ENCODE results near the gene CMBL. TPM values are rescaled to one million over a fixed set of nuclear protein-coding genes. Genes with fewer than 3 reads are reported as not detected.

Gene CMBL
- total RNA-seq = 100 to 1,000 TPM; 123 to 186 TPM

DNA sequence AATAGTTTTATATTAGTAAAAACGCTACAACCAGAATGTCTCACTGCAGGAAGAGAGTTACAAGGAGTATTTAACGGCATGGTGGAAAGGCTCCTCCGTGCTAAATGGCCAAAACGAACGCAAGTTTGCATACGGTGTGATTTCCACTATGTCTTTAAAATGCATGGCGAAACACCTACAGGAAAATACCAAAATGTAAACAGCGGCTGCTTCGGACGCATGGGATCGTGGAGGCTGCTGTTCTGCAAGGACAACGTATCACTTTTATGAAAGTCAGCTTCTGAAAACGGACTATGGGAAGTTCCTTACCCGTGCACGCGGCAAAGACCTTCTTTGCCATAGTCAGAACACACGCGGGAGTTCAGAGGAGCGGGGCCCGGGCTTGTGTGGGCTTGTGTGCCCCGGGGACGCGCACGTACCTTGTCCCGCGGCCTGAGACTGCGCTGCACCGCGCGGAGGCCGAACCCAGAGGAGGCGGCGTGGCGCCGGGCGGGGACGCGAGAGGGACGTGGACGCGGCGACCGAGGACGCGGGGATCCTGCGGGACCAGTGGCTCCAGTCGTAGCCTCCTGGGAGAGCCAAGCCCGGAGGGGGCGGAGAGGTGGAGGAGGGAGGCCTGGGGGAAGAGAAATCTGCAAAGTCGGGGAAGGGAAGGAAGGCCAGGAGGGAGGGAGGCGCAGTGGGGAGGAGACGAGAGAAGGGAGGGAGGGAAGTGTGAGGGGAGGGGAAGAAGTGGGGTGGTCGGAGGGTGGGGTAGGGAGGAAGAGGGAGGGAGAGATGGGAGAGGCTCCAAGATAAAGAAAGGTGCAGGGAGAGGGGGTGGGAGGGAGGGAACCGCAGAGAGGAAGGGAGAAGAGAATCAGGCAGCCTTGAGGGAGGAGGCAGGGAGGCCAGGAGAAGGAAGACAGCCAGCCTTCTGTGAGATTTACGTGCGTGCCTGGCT, at the start of gene CMBL:
TSS of gene CMBL (minus strand) at position 697 of the 943 bp plus-strand sequence. CDS start 17,140 bp downstream, outside the sequence.
- no peaks in the 10 kb centered on the region for H3K9me3 ChIP-seq
- DNase-seq = peak; percentile 87
- TF ChIP-seq, protein P1, sequence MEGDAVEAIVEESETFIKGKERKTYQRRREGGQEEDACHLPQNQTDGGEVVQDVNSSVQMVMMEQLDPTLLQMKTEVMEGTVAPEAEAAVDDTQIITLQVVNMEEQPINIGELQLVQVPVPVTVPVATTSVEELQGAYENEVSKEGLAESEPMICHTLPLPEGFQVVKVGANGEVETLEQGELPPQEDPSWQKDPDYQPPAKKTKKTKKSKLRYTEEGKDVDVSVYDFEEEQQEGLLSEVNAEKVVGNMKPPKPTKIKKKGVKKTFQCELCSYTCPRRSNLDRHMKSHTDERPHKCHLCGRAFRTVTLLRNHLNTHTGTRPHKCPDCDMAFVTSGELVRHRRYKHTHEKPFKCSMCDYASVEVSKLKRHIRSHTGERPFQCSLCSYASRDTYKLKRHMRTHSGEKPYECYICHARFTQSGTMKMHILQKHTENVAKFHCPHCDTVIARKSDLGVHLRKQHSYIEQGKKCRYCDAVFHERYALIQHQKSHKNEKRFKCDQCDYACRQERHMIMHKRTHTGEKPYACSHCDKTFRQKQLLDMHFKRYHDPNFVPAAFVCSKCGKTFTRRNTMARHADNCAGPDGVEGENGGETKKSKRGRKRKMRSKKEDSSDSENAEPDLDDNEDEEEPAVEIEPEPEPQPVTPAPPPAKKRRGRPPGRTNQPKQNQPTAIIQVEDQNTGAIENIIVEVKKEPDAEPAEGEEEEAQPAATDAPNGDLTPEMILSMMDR (IDR thresholded peaks at IDR 0.05) = no peak
- peak within 1 kb of the TSS; percentile 56 for H3K4me3 ChIP-seq
- peak within 1 kb of the TSS; percentile 94 for H3K27ac ChIP-seq
- no peaks in the 10 kb centered on the region for H3K36me3 ChIP-seq
- H3K27me3 ChIP-seq = no peaks in the 10 kb centered on the region
- peaks cover 6% of the 10 kb centered on the region for H3K4me1 ChIP-seq
- H3K9ac ChIP-seq (ENCODE audit: low read depth in 2 of 2, low read length in 2 of 2) = peak within 1 kb of the TSS; percentile 80 to 90
- intact Hi-C loops (cut with DNase I) = no loop called here

DNA sequence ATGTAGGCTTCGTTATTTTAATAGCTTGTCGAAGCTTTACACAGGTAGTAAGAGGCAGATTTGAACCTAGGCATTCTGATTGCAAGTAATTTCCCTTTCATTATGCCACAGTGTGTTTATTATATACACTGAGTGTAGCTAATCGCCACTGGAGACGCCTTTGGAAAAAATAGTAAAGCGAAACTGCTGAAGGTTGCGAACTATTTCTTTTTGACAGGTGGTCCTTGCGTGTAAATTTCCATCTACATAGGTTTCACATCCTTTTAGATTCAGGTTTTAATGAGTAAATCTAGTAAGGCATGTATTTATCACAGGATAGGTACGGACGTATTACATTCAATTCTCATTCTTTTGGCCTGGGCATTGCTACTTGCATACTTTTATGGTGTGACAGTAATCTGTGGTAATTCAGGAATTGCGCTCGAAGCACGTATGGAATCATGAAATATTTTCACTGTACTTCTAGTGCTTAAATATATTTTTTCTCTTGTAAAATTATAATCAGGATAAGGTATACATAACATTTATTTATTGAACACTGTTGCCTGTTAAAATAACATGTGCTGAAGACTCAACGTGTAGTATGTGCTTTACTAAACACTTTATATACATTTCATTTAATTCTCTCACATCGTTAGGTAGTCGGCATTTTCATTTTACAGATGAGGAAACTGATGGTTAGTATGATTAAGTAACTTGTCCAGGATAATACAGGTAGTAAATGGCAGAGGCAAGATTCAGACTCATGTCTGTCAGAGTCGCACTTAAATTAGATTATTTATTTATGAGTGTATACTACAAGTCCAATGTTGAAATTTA, 47.6 kb upstream of the CMBL start:
- Histone ChIP-seq H3K36me3 (no peaks in the 10 kb centered on the region), H3K27ac (peak overlapping the region; percentile 97), H3K27me3 (no peaks in the 10 kb centered on the region), H3K4me1 (peaks cover 8% of the 10 kb centered on the region), H3K4me3 (peak overlapping the region; percentile 87), H3K9me3 (no peaks in the 10 kb centered on the region), H3K9ac (ENCODE audit: low read depth in 2 of 2, low read length in 2 of 2) (peak overlapping the region; percentile 45 to 97)
- TF ChIP-seq, protein P1 (IDR thresholded peaks at IDR 0.05) = no peak
- no peak for DNase-seq
- intact Hi-C loops (cut with DNase I) = no loop called here

DNA sequence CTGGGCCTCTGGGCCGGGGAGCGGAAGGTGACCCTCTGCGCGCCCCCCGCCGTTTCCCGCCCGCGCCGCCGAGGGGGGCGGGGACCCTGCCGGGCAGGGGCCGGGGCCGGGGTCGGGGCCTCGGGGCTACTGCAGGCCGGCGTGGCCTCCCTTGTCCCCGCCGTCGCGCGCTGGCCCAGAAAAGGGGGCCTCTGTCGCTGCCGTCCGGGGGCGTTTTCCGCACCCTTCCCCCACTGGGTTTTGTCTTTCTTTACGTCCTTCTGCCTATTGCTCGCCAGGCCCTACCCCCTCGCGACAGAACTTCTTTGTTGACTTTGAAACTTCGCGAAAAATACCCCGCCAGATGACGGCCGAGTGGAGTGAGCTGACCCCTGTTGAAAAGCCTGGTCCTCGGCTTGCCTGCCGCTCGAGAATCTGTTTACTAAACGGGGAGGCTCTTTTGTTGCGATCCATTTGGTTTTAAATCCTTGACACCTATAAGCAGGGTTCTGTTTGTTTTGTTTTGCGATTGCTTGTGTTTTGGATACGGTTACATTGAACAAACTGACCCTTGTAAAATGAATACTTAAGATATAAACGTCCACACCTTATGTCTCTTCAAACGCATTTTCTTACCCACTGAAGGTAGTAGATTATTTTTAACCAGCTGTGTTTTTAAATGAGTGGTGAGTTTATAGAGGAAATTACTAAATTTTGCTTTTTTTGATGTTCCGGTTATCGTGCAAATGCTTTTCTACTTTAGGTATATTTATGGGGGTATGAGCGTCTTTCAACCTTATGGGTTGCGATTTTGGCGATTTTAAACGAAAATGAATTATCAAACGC, 46.6 kb upstream of the CMBL start:
- TF ChIP-seq, protein P1 (IDR thresholded peaks at IDR 0.05) = no peak
- Histone ChIP-seq H3K36me3 (no peaks in the 10 kb centered on the region), H3K9ac (ENCODE audit: low read depth in 2 of 2, low read length in 2 of 2) (peak overlapping the region; percentile 95 to 97), H3K9me3 (no peaks in the 10 kb centered on the region), H3K27me3 (no peaks in the 10 kb centered on the region), H3K27ac (peak overlapping the region; percentile 97), H3K4me1 (peaks cover 8% of the 10 kb centered on the region), H3K4me3 (peak overlapping the region; percentile 87)
- peak; percentile 69 for DNase-seq
- intact Hi-C loops (cut with DNase I) = no loop called here

DNA sequence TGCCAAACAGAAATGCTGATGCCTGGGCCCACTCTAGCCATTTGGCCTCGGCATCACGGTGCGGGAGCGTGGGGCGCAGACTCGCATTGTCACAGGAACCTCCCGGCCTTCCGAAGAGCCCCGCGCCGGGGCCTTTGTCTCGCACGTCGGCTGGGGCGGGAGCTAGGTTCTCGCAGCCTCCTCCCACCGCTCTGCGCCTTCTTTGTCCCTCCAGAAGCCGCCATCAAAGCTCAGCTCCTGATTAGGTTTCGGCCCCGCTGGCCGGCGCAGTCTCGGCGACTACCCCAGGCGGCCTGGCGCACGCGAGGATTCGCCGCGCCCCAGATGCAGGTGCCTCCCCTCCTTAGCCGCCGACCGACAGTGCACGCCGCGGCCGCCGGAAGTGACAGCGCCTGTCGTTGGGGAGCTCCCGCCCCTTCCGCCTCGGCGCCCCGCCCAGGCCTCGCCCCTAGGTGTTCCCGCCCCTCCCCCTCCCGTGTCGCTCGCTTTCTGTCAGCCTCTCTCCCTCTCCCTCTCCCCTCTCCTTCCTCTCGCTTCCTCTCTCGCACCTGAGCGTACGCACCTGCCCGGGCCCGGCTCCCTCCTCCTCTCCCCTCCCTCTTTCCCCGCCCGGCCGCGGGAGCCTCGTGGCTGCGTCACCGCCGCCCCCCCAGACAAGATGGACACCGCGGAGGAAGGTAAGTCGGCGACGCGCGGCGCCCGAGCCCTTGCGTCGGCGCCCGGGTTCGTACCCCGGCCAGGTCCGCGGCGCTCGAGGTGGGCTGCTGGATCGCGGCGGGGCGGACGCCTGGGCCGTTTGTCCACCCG, 45.7 kb upstream of the CMBL start, which contains the start of gene MARCHF6:
TSS of gene MARCHF6 (plus strand) at position 455 of the 807 bp plus-strand sequence. CDS start at position 659, 204 bp downstream.
- Histone ChIP-seq H3K27me3 (no peaks in the 10 kb centered on the region), H3K27ac (peak within 1 kb of the TSS; percentile 97), H3K36me3 (no peaks in the 10 kb centered on the region), H3K4me1 (peaks cover 8% of the 10 kb centered on the region), H3K9ac (ENCODE audit: low read depth in 2 of 2, low read length in 2 of 2) (peak within 1 kb of the TSS; percentile 95 to 97), H3K9me3 (no peaks in the 10 kb centered on the region), H3K4me3 (peak within 1 kb of the TSS; percentile 87)
- intact Hi-C loops (cut with DNase I) = no loop called here
- DNase-seq = peak; percentile 97
- TF ChIP-seq, protein P1 (IDR thresholded peaks at IDR 0.05) = no peak

Measured in colonic mucosa (tissue), 4 donors.